H9 (cell line): ENCODE results near the gene SSPN. TPM values are rescaled to one million over a fixed set of nuclear protein-coding genes. Genes with fewer than 3 reads are reported as not detected.

ENCODE experiments used
- DNase-seq: peaks from one replicate; pipeline ENCODE4 v3.0.0-alpha.2; 2017
- H2AFZ ChIP-seq: one replicate; pipeline ENCODE4 v1.6.1; 2013; ENCODE audit warnings: mild to moderate bottlenecking, low read length, control low read depth, moderate library complexity
- H2AK5ac ChIP-seq: 2 replicates; pipeline ENCODE4 v1.6.1; 2013; ENCODE audit warnings: low read length, control low read depth, mixed read lengths; ENCODE audit not compliant: insufficient read length
- H2BK120ac ChIP-seq: one replicate; pipeline ENCODE4 v1.6.1; 2013; ENCODE audit warnings: low read depth, mild to moderate bottlenecking, low read length, control low read depth, inconsistent platforms; ENCODE audit not compliant: poor library complexity, severe bottlenecking
- H2BK12ac ChIP-seq: 2 replicates; pipeline ENCODE4 v1.6.1; 2013; ENCODE audit warnings: low read length, control low read depth, mixed read lengths, low read depth; ENCODE audit not compliant: insufficient read length
- H2BK15ac ChIP-seq: 2 replicates; pipeline ENCODE4 v1.6.1; 2013; ENCODE audit warnings: low read depth, low read length, control low read depth
- H2BK20ac ChIP-seq: one replicate; pipeline ENCODE4 v1.6.1; 2013; ENCODE audit warnings: low read depth, mild to moderate bottlenecking, low read length, control low read depth, inconsistent platforms; ENCODE audit not compliant: poor library complexity, severe bottlenecking
- H2BK5ac ChIP-seq: 2 replicates; pipeline ENCODE4 v1.6.1; 2013; ENCODE audit warnings: low read length, control low read depth, mixed read lengths; ENCODE audit not compliant: insufficient read length
- H3K14ac ChIP-seq: 2 replicates; pipeline ENCODE4 v1.6.1; 2013; ENCODE audit warnings: low read length, control low read depth; ENCODE audit not compliant: insufficient read depth
- H3K18ac ChIP-seq: 2 replicates; pipeline ENCODE4 v1.6.1; 2013; ENCODE audit warnings: low read depth, mild to moderate bottlenecking, mixed read lengths, low read length, control low read depth; ENCODE audit not compliant: insufficient read length
- H3K23ac ChIP-seq: 2 replicates; pipeline ENCODE4 v1.6.1; 2013; ENCODE audit warnings: low read length, control low read depth, mixed read lengths, low read depth; ENCODE audit not compliant: insufficient read length
- H3K23me2 ChIP-seq: 2 replicates; pipeline ENCODE4 v1.6.1; 2013; ENCODE audit warnings: low read depth, mild to moderate bottlenecking, mixed read lengths, low read length, control low read depth; ENCODE audit not compliant: insufficient read length, poor library complexity, severe bottlenecking
- H3K27ac ChIP-seq: 2 replicates; pipeline ENCODE4 v1.5.1; 2013; ENCODE audit warnings: low read length, control low read depth, mixed read lengths, low read depth; ENCODE audit not compliant: insufficient read length
- H3K27me3 ChIP-seq: 2 replicates; pipeline ENCODE4 v1.6.1; 2013; ENCODE audit warnings: low read length, control low read depth, inconsistent platforms; ENCODE audit not compliant: insufficient read depth
- H3K4ac ChIP-seq: 2 replicates; pipeline ENCODE4 v1.6.1; 2013; ENCODE audit warnings: low read depth, mild to moderate bottlenecking, control low read depth, inconsistent platforms, low read length, moderate library complexity
- H3K4me1 ChIP-seq: 2 replicates; pipeline ENCODE4 v1.6.1; 2013; ENCODE audit warnings: low read length, control low read depth, inconsistent platforms; ENCODE audit not compliant: insufficient read depth
- H3K4me2 ChIP-seq: 2 replicates; pipeline ENCODE4 v1.6.1; 2013; ENCODE audit warnings: low read length, control low read depth, mixed read lengths; ENCODE audit not compliant: insufficient read length, insufficient read depth
- H3K56ac ChIP-seq: 2 replicates; pipeline ENCODE4 v1.6.1; 2013; ENCODE audit warnings: low read depth, mild to moderate bottlenecking, mixed read lengths, low read length, control low read depth; ENCODE audit not compliant: insufficient read length
- H3K79me1 ChIP-seq: 2 replicates; pipeline ENCODE4 v1.6.1; 2013; ENCODE audit warnings: low read depth, mild to moderate bottlenecking, moderate library complexity, low read length, control low read depth, inconsistent platforms; ENCODE audit not compliant: insufficient read depth, poor library complexity, severe bottlenecking
- H3K79me2 ChIP-seq: 2 replicates; pipeline ENCODE4 v1.6.1; 2013; ENCODE audit warnings: low read length, control low read depth, inconsistent platforms; ENCODE audit not compliant: insufficient read depth
- H3K9ac ChIP-seq: 2 replicates; pipeline ENCODE4 v1.6.1; 2013; ENCODE audit warnings: low read length, control low read depth, mixed read lengths; ENCODE audit not compliant: insufficient read length; ENCODE audit errors: extremely low read depth
- H3K9me3 ChIP-seq: one replicate; pipeline ENCODE4 v1.6.1; 2013; ENCODE audit warnings: low read depth, low read length, inconsistent platforms; ENCODE audit not compliant: control insufficient read depth
- H3T11ph ChIP-seq: one replicate; pipeline ENCODE4 v1.6.1; 2013; ENCODE audit warnings: mild to moderate bottlenecking, low read length, control low read depth, inconsistent platforms
- H4K20me1 ChIP-seq: one replicate; pipeline ENCODE4 v1.6.1; 2013; ENCODE audit not compliant: control insufficient read depth, insufficient read length, insufficient read depth
- H4K5ac ChIP-seq: 2 replicates; pipeline ENCODE4 v1.6.1; 2013; ENCODE audit warnings: low read depth, mild to moderate bottlenecking, mixed read lengths, low read length, control low read depth; ENCODE audit not compliant: insufficient read length
- H4K8ac ChIP-seq: replicated peaks from 2 replicates; pipeline ENCODE4 v1.6.1; 2013; ENCODE audit warnings: low read length, control low read depth, mixed read lengths, low read depth; ENCODE audit not compliant: insufficient read length
- H4K91ac ChIP-seq: 2 replicates; pipeline ENCODE4 v1.6.1; 2013; ENCODE audit warnings: low read depth, mild to moderate bottlenecking, moderate library complexity, mixed read lengths, low read length, control low read depth; ENCODE audit not compliant: insufficient read length
- H3K27ac Mint-ChIP-seq, 3 experiments: 2 replicates in 2 of 3; 3 replicates in 1 of 3; pipeline ENCODE4 v1.8.0; 2020 to 2021; ENCODE audit warnings: mixed read lengths in 3 of 3, mild to moderate bottlenecking in 1 of 3, moderate library complexity in 1 of 3
- H3K27me3 Mint-ChIP-seq: 2 replicates; pipeline ENCODE4 v1.8.0; 2021; ENCODE audit warnings: low read depth, mild to moderate bottlenecking, moderate library complexity, mixed read lengths
- H3K36me3 Mint-ChIP-seq, 3 experiments: 2 replicates in 2 of 3; 3 replicates in 1 of 3; pipeline ENCODE4 v1.8.0; 2020 to 2021; ENCODE audit warnings: low read depth in 3 of 3, mixed read lengths in 3 of 3; ENCODE audit not compliant: insufficient read depth in 1 of 3
- H3K4me1 Mint-ChIP-seq, 2 experiments: 2 replicates each; pipeline ENCODE4 v1.8.0; 2020; ENCODE audit warnings: mixed read lengths in 2 of 2
- H3K4me3 Mint-ChIP-seq, 2 experiments: 2 replicates in 1 of 2; 3 replicates in 1 of 2; pipeline ENCODE4 v1.8.0; 2020 to 2021; ENCODE audit warnings: mild to moderate bottlenecking in 2 of 2, mixed read lengths in 2 of 2, moderate library complexity in 1 of 2
- H3K9me3 Mint-ChIP-seq, 2 experiments: 2 replicates in 1 of 2; 3 replicates in 1 of 2; pipeline ENCODE4 v1.8.0; 2020; ENCODE audit warnings: mild to moderate bottlenecking in 2 of 2, mixed read lengths in 2 of 2, moderate library complexity in 1 of 2
- CTCF ChIP-seq: fragments of 200-600 bp; sonication (generic); conservative IDR thresholded peaks from 3 replicates; pipeline ENCODE4 v1.8.0; 2021; ENCODE audit warnings: antibody characterized with exemption, mild to moderate bottlenecking
- WGBS: extraction: QIAGEN DNeasy Blood & Tissue Kit; methylation state at CpG from one replicate; pipeline ENCODE4 v1.1.7; 2013; ENCODE audit warnings: missing lambda C conversion rate, low lambda C conversion rate, mixed read lengths; ENCODE audit not compliant: insufficient read length; ENCODE audit errors: extremely low coverage; 5-methylcytosine and 5-hydroxymethylcytosine counted together
- total RNA-seq: library from RNA; stranded (reverse); gene quantifications from 2 replicates; pipeline ENCODE4 v1.2.1, GENCODE V29; 2021

The SSPN gene
- total RNA-seq, 1 experiment from 2014 or later = 0.81 TPM

- Histone ChIP-seq H3T11ph (no peak overlapping the region), H3K9ac (no peak overlapping the region), H3K56ac (no peak overlapping the region), H2AFZ (no peak overlapping the region), H4K20me1 (no peaks in the 10 kb centered on the region), H3K27ac (no peak overlapping the region), H4K8ac (no peak overlapping the region), H3K4me1 (no peaks in the 10 kb centered on the region; the same call in 1 of the 2 replicates), H2BK12ac (no peak overlapping the region), H3K18ac (no peak overlapping the region), H3K23ac (no peak overlapping the region), H2AK5ac (no peak overlapping the region), H3K79me1 (no peaks in the 10 kb centered on the region), H2BK5ac (no peak overlapping the region), H3K4ac (no peak overlapping the region), H3K23me2 (no peaks in the 10 kb centered on the region), H3K4me2 (no peak overlapping the region), H3K27me3 (no peaks in the 10 kb centered on the region), H4K91ac (no peak overlapping the region), H4K5ac (no peak overlapping the region), H3K79me2 (no peaks in the 10 kb centered on the region), H3K14ac (no peak overlapping the region), H2BK15ac (no peak overlapping the region), H3K9me3 (no peaks in the 10 kb centered on the region), H2BK20ac (no peak overlapping the region), H2BK120ac (no peak overlapping the region)
- Mint-ChIP-seq H3K36me3 (no peaks in the 10 kb centered on the region), H3K4me1 (peaks cover 5 to 10% of the 10 kb centered on the region in 2 experiments; a peak in 3 of 4 replicates), H3K27ac (no peak overlapping the region), H3K4me3 (no peak overlapping the region), H3K27me3 (no peaks in the 10 kb centered on the region), H3K9me3 (no peaks in the 10 kb centered on the region)
- TF ChIP-seq CTCF = no peak
- WGBS = no CpG with 5 or more reads among the region's 4 CpGs
- DNase-seq = no peak
Measured at GRCh38 chr12:26282339-26282940, 87.1 kb downstream of the SSPN start.
